ENCODE measurements around the gene GNMT. TPM values are rescaled to one million over a fixed set of nuclear protein-coding genes. Genes with fewer than 3 reads are reported as not detected.
"Not testable (repeated sequence)": the region's sequence is repeated elsewhere in the genome, so short reads cannot be mapped to it uniquely, and the experiment has no call there.

GNMT gene
- total RNA-seq, 4 donors from 2014 or later: 2.6 to 3.6 (median 2.6) TPM; not detected in 1

DNA sequence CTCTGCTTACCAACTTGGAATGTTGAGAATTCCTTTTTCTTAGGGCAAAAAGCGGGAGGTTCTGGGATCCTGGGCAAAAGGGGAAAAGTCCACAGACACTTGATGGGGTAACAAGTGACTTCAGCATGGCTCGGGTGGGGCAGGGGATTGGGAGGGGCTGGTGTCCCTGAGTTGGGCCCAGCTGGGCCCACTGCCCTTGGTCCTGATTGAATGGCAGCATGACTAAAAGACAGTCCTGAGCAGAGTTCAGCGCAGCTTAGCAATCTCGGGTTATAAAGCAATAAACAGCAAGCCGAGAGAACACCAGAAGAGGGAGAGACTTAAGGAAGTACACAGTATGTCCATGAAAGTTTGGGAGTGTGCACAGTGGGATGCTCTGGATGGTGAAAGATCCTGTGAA lies 29.4 kb downstream of the GNMT start:
- Histone ChIP-seq H3K4me1 (peaks cover 0 to 43% (median 35%) of the 10 kb centered on the region in 3 donors), H3K4me3 (no peak overlapping the region), H3K27ac (no peak overlapping the region), H3K36me3 (peaks cover 0 to 53% of the 10 kb centered on the region in 2 donors), H3K27me3 (no peaks in the 10 kb centered on the region), H3K9me3 (no peaks in the 10 kb centered on the region)
- WGBS, 2 donors (ENCODE audit: low coverage in 1 of 2): 78 to 96% methylated on average over 3 to 5 of the region's 5 CpGs
- TF ChIP-seq POLR2AphosphoS5 (IDR thresholded peaks at IDR 0.05) (no peak), EP300 (IDR thresholded peaks at IDR 0.05) (no peak), POLR2A (IDR thresholded peaks at IDR 0.05) (no peak)
- TF ChIP-seq, protein P1, sequence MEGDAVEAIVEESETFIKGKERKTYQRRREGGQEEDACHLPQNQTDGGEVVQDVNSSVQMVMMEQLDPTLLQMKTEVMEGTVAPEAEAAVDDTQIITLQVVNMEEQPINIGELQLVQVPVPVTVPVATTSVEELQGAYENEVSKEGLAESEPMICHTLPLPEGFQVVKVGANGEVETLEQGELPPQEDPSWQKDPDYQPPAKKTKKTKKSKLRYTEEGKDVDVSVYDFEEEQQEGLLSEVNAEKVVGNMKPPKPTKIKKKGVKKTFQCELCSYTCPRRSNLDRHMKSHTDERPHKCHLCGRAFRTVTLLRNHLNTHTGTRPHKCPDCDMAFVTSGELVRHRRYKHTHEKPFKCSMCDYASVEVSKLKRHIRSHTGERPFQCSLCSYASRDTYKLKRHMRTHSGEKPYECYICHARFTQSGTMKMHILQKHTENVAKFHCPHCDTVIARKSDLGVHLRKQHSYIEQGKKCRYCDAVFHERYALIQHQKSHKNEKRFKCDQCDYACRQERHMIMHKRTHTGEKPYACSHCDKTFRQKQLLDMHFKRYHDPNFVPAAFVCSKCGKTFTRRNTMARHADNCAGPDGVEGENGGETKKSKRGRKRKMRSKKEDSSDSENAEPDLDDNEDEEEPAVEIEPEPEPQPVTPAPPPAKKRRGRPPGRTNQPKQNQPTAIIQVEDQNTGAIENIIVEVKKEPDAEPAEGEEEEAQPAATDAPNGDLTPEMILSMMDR (IDR thresholded peaks at IDR 0.05): no peak
- no peak for ATAC-seq

DNA sequence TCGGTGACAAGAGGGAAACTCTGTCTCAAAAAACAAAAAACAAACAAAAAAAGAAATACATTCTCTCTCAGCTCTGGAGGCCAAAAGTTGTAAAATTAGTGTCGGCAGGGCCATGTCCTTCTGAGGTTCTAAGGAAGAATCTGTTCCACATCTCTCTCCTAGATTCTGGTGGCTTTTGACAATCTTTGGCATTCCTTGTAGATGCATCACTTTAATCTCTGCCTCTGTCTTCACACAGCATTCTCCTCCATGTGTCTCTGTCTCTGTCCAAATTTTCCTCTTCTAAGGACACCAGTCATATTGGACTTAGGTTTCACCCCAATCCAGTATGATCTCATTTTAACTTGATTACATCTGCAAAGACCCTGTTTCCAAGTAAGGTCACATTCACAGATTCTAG lies 32.9 kb downstream of the GNMT start:
- Histone ChIP-seq H3K27ac (no peak overlapping the region), H3K9me3 (no peaks in the 10 kb centered on the region), H3K4me3 (no peak overlapping the region), H3K36me3 (peaks cover 0 to 60% of the 10 kb centered on the region in 2 donors), H3K27me3 (no peaks in the 10 kb centered on the region), H3K4me1 (peaks cover 0 to 7% (median 4%) of the 10 kb centered on the region in 3 donors)
- 92 to 100% methylated on average over 2 of the region's 2 CpGs for WGBS, 2 donors (ENCODE audit: low coverage in 1 of 2)
- no peak for ATAC-seq
- no peak for TF ChIP-seq EP300 (IDR thresholded peaks at IDR 0.05)
- TF ChIP-seq POLR2A (IDR thresholded peaks at IDR 0.05): no peak
- TF ChIP-seq, protein P1 (IDR thresholded peaks at IDR 0.05): no peak
- TF ChIP-seq POLR2AphosphoS5 (IDR thresholded peaks at IDR 0.05): no peak

DNA sequence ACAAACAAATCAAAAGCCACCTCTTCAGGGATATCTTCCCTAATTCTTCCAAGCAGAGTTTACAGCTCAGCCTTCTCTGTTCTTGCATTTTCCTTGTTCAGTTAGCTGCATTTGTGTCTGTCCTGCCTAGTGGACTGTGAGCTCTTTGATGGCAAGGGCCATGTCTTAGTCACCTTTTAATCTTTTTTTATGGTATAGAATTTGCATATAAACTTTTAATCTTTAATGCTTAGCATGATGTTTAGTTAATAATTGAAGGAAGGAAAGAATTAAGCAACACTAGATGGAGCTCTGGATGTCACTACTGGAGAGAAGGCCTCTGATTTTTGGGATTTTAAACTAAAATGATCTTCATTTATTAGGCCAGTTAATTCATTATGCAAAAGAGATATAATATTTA lies 36.0 kb downstream of the GNMT start:
- TF ChIP-seq, protein P1 (IDR thresholded peaks at IDR 0.05): no peak
- Histone ChIP-seq H3K4me1 (no peaks in the 10 kb centered on the region), H3K27me3 (no peaks in the 10 kb centered on the region), H3K27ac (no peak overlapping the region), H3K4me3 (no peak overlapping the region), H3K36me3 (peaks cover 0 to 36% of the 10 kb centered on the region in 2 donors), H3K9me3 (no peaks in the 10 kb centered on the region)
- ATAC-seq: no peak

DNA sequence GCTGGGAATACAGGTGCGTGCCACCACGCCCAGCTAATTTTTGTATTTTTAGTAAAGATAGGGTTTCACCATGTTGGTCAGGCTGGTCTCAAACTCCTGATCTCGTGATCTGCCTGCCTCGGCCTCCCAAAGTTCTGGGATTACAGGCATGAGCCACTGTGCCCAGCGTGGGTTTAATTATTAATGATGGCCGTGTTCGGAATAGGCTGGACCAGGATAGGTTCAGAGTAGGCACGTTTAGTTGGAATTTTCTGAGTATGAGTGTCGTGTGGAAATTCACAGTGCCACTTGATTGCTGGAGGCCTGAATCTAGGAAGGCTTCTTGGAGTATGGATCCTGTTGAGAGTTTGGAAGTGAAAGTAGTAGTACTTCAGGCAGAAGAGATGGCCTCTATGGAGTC lies 37.7 kb downstream of the GNMT start:
- not testable (repeated sequence) for H3K4me3 ChIP-seq, ATAC-seq, H3K27me3 ChIP-seq, H3K27ac ChIP-seq, H3K9me3 ChIP-seq, H3K4me1 ChIP-seq
- WGBS, 2 donors (ENCODE audit: low coverage in 1 of 2): 80 to 100% methylated on average over 1 to 3 of the region's 9 CpGs
- H3K36me3 ChIP-seq: peaks cover 0 to 38% of the 10 kb centered on the region in 2 donors

DNA sequence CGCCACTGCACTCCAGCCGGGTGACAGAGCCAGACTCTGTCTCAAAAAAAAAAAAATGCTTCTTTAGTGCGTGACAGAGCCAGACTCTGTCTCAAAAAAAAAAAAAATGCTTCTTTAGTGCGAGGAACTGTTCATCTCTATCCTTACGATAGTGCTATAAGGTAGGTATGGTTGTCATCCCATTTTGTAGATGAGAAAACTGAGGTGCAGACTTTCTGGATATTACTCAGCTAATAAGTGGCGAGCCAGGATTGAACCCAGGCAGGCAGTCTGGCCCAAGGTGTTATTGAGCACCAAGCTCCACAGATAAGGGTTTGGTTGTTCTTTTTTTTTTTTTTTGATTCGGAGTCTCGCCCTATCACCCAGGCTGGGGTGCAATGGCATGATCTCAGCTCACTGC lies 41.3 kb downstream of the GNMT start:
- WGBS, 2 donors (ENCODE audit: low coverage in 1 of 2): 94 to 97% methylated on average over 5 to 8 of the region's 8 CpGs
- Histone ChIP-seq H3K4me3 (no peak overlapping the region), H3K36me3 (peaks cover 0 to 38% of the 10 kb centered on the region in 2 donors), H3K9me3 (no peaks in the 10 kb centered on the region), H3K4me1 (no peaks in the 10 kb centered on the region), H3K27me3 (no peaks in the 10 kb centered on the region), H3K27ac (no peak overlapping the region)
- no peak for TF ChIP-seq POLR2AphosphoS5 (IDR thresholded peaks at IDR 0.05)
- TF ChIP-seq POLR2A (IDR thresholded peaks at IDR 0.05): no peak
- TF ChIP-seq, protein P1 (IDR thresholded peaks at IDR 0.05): no peak
- TF ChIP-seq EP300 (IDR thresholded peaks at IDR 0.05): no peak
- ATAC-seq: no peak

DNA sequence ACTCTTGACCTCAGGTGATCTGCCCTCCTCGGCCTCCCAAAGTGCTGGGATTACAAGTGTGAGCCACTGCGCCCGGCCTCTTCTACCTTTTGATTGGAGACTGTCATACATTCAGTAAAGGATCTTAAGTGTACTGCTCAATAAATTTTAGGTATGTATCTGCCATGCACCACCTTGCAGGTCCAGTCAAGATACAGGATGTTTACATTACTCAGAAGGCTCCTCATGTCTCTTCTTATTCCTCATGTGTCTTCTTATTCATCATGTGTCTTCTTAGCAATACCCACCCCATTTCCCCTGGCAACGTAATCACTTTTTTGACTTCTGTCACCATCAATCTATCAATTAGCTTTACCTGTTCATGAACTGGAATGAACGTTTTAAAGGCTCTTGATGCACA lies 45.3 kb downstream of the GNMT start:
- H3K4me3 ChIP-seq: no peak overlapping the region
- no peaks in the 10 kb centered on the region for H3K27me3 ChIP-seq
- TF ChIP-seq POLR2A (IDR thresholded peaks at IDR 0.05) (no peak), EP300 (IDR thresholded peaks at IDR 0.05) (no peak), POLR2AphosphoS5 (IDR thresholded peaks at IDR 0.05) (no peak)
- TF ChIP-seq, protein P1 (IDR thresholded peaks at IDR 0.05): no peak
- ATAC-seq: no peak
- WGBS, 2 donors (ENCODE audit: low coverage in 1 of 2): 73 to 82% methylated on average over 3 to 5 of the region's 5 CpGs
- H3K27ac ChIP-seq: no peak overlapping the region
- H3K4me1 ChIP-seq: no peaks in the 10 kb centered on the region
- no peaks in the 10 kb centered on the region for H3K9me3 ChIP-seq
- H3K36me3 ChIP-seq: peaks cover 0 to 71% of the 10 kb centered on the region in 2 donors

All from gastroesophageal sphincter (tissue), 4 donors.